GM18868 (cell line): ENCODE results near the gene FHL5.
"Not testable (repeated sequence)": the region's sequence is repeated elsewhere in the genome, so short reads cannot be mapped to it uniquely, and the experiment has no call there.

Experiments
- ATAC-seq: cut with Tn5 transposase; IDR thresholded peaks from one replicate; pipeline ENCODE4 v1.9.1; 2021; ENCODE audit warnings: mild to moderate bottlenecking, moderate library complexity; ENCODE audit not compliant: unreplicated experiment

The FHL5 gene

GRCh38 chr6:96608074-96608473 is 45.1 kb downstream of the FHL5 start:
- ATAC-seq: no peak

- peak; percentile 44 for ATAC-seq
These were observed 47.1 kb downstream of the FHL5 start for GRCh38 chr6:96610019-96610418.

- peak; percentile 79 for ATAC-seq
These were observed 48.5 kb downstream of the FHL5 start for GRCh38 chr6:96611342-96611991.

GRCh38 chr6:96613291-96613999 is 50.5 kb downstream of the FHL5 start:
- peak; percentile 55 for ATAC-seq

- no peak for ATAC-seq
These were observed 57.9 kb downstream of the FHL5 start for GRCh38 chr6:96620851-96621250.

GRCh38 chr6:96621983-96622382 is 59.1 kb downstream of the FHL5 start:
- ATAC-seq: no peak

- peak; percentile 46 for ATAC-seq
These were observed 62.0 kb downstream of the FHL5 start for GRCh38 chr6:96624957-96625356.

- peak; percentile 94 for ATAC-seq
These were observed 63.9 kb downstream of the FHL5 start for GRCh38 chr6:96626759-96627364.

GRCh38 chr6:96631248-96631647 is 68.3 kb downstream of the FHL5 start:
- no peak for ATAC-seq

- not testable (repeated sequence) for ATAC-seq
These were observed 75.1 kb downstream of the FHL5 start for GRCh38 chr6:96637979-96638378.

- ATAC-seq: no peak
These were observed 82.2 kb downstream of the FHL5 start for GRCh38 chr6:96645106-96645505.

GRCh38 chr6:96649926-96650325 is 87.0 kb downstream of the FHL5 start:
- peak; percentile 87 for ATAC-seq

- peak; percentile 63 for ATAC-seq
These were observed 88.9 kb downstream of the FHL5 start for GRCh38 chr6:96651816-96652215.

- no peak for ATAC-seq
These were observed 89.6 kb downstream of the FHL5 start for GRCh38 chr6:96652552-96652951.

- no peak for ATAC-seq
These were observed 90.3 kb downstream of the FHL5 start for GRCh38 chr6:96653181-96653580.

- ATAC-seq: no peak
These were observed 93.6 kb downstream of the FHL5 start for GRCh38 chr6:96656567-96656966.

GRCh38 chr6:96657344-96657743 is 94.4 kb downstream of the FHL5 start:
- ATAC-seq: no peak

- peak; percentile 80 for ATAC-seq
These were observed 96.3 kb downstream of the FHL5 start for GRCh38 chr6:96659084-96659845.
